Keratinocyte (primary cell): ENCODE data around the gene RPS2. TPM values are rescaled to one million over a fixed set of nuclear protein-coding genes. Genes with fewer than 3 reads are reported as not detected.

Experiments
- DNase-seq: peaks from one replicate; pipeline ENCODE4 v3.0.0-alpha.2; 2011; ENCODE audit warnings: low read depth, missing footprints, low spot score
- FAIRE-seq: peaks from 2 replicates; lab custom pipeline; 2011; peaks lifted over from hg19 to GRCh38; lab: Jason Lieb, UNC
- H2AFZ ChIP-seq: 2 replicates; pipeline ENCODE4 v1.6.0; 2012; ENCODE audit warnings: low read length, control low read depth, inconsistent platforms; ENCODE audit not compliant: control insufficient read depth
- H3K27ac ChIP-seq: 2 replicates; pipeline ENCODE4 v1.5.1; 2011; ENCODE audit warnings: low read length; ENCODE audit not compliant: control insufficient read depth, insufficient read depth
- H3K27me3 ChIP-seq: 3 replicates; pipeline ENCODE4 v1.6.0; 2011; ENCODE audit warnings: low read length; ENCODE audit not compliant: control insufficient read depth, insufficient read depth; ENCODE audit errors: extremely low read depth
- H3K36me3 ChIP-seq, 2 experiments: 2 replicates in 1 of 2; 3 replicates in 1 of 2; pipeline ENCODE4 v1.5.1; 2011; ENCODE audit warnings: low read length in 2 of 2, mild to moderate bottlenecking in 1 of 2; ENCODE audit not compliant: control insufficient read depth in 2 of 2, insufficient read depth in 2 of 2; ENCODE audit errors: extremely low read depth in 1 of 2
- H3K4me1 ChIP-seq: 3 replicates; pipeline ENCODE4 v1.5.1; 2011; ENCODE audit warnings: low read length; ENCODE audit not compliant: control insufficient read depth, insufficient read depth; ENCODE audit errors: extremely low read depth
- H3K4me2 ChIP-seq: 3 replicates; pipeline ENCODE4 v1.6.0; 2011; ENCODE audit warnings: low read depth, low read length; ENCODE audit not compliant: control insufficient read depth, insufficient read depth; ENCODE audit errors: extremely low read depth
- H3K4me3 ChIP-seq, 3 experiments: fragments of 200-600 bp in 1 of 3; sonication (generic) in 1 of 3; 2 replicates in 2 of 3; 3 replicates in 1 of 3; pipeline ENCODE4 v1.5.1; 2011 to 2016; ENCODE audit warnings: low read length in 3 of 3, mild to moderate bottlenecking in 3 of 3, control low read depth in 2 of 3, inconsistent platforms in 1 of 3, low read depth in 1 of 3, mixed read lengths in 1 of 3, mixed run types in 1 of 3, moderate library complexity in 1 of 3; ENCODE audit not compliant: control insufficient read depth in 2 of 3, insufficient read depth in 2 of 3; ENCODE audit errors: extremely low read depth in 1 of 3
- H3K79me2 ChIP-seq: 2 replicates; pipeline ENCODE4 v1.6.0; 2012; ENCODE audit warnings: low read length; ENCODE audit not compliant: control insufficient read depth, insufficient read depth
- H3K9ac ChIP-seq: 3 replicates; pipeline ENCODE4 v1.6.0; 2011; ENCODE audit warnings: low read length; ENCODE audit not compliant: control insufficient read depth, insufficient read depth; ENCODE audit errors: extremely low read depth
- H3K9me1 ChIP-seq: 3 replicates; pipeline ENCODE4 v1.6.0; 2011; ENCODE audit warnings: low read length; ENCODE audit not compliant: control insufficient read depth, insufficient read depth; ENCODE audit errors: extremely low read depth
- H3K9me3 ChIP-seq: 2 replicates; pipeline ENCODE4 v1.5.1; 2012; ENCODE audit warnings: low read depth, low read length; ENCODE audit not compliant: control insufficient read depth
- H4K20me1 ChIP-seq: 3 replicates; pipeline ENCODE4 v1.6.0; 2011; ENCODE audit warnings: low read length; ENCODE audit not compliant: control insufficient read depth, insufficient read depth; ENCODE audit errors: extremely low read depth
- EZH2 ChIP-seq: IDR thresholded peaks from one replicate; pipeline ENCODE4 v1.6.1; 2012; ENCODE audit warnings: inconsistent platforms, mild to moderate bottlenecking, low read length, moderate library complexity
- dilution Hi-C: fragments of 300-500 bp; cut with MboI; formaldehyde crosslinking; loops from one replicate; pipeline ENCODE4 v1.7.0; 2020; ENCODE audit warnings: low sequenced_read_pairs; ENCODE audit not compliant: extremely low pct_ligation_motif_present
- polyA plus RNA-seq, 5 experiments: library from polyadenylated mRNA; depleted of rRNA in 3 of 5; stranded (reverse) in 3 of 5; stranded (forward) in 1 of 5; unstranded in 1 of 5; fragments of >200 nt; gene quantifications; 1 replicate in 1 of 5; 2 replicates in 3 of 5; 3 replicates in 1 of 5; pipeline versions ENCODE4 v1.2.1 to v1.2.3, GENCODE V29; 2011 to 2012; ENCODE audit warnings: missing spikeins in 2 of 5, low read depth in 1 of 5, low replicate concordance in 1 of 5
- TF ChIP-seq, protein P1 (sequence below), 3 experiments: IDR thresholded peaks in 1 of 3; conservative IDR thresholded peaks in 1 of 3; optimal IDR thresholded peaks in 1 of 3; 2 replicates in 2 of 3; 3 replicates in 1 of 3; pipeline versions ENCODE3 to v1.5.1; 2011; ENCODE audit warnings: low read length in 3 of 3, mild to moderate bottlenecking in 3 of 3, moderate library complexity in 2 of 3, control low read depth in 1 of 3, inconsistent platforms in 1 of 3; ENCODE audit not compliant: insufficient read depth in 2 of 3; ENCODE audit errors: extremely low read depth in 1 of 3

The RPS2 gene
- polyA plus RNA-seq, 1 donor (not counting 4 experiments of a cell fraction or from before 2014, with no cell fraction given) = 3,573 TPM

DNA sequence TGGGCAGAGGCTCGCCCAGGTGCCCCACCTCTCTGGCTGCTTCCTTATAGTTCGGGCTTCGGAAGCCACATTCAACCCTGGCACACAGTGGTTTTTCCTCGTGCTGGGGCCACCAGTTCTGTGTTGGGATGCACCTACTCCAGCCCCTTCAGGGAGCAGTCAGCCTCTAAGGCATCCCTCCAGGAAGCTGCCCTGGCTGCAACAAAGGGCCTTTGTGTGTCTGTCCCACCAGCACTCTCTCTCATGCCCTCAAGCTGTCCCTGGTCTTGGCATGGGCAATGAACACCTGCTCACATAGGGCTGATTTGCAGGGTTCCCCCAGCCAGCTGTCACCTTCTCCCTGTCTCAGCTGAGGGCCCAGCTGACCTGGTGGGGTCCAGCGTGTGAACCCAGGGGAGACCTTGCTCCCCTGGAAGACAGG lies 17.4 kb upstream of the RPS2 start:
- H4K20me1 ChIP-seq = no peaks in the 10 kb centered on the region
- no peak overlapping the region for H3K4me3 ChIP-seq
- peaks cover 38% of the 10 kb centered on the region for H3K4me1 ChIP-seq
- no peak for FAIRE-seq
- dilution Hi-C loops = no loop called here
- peaks cover 2% of the 10 kb centered on the region for H3K9me1 ChIP-seq
- H3K9ac ChIP-seq = no peak overlapping the region
- H2AFZ ChIP-seq = no peak overlapping the region
- no peak overlapping the region for H3K27ac ChIP-seq
- H3K79me2 ChIP-seq = peaks cover 2% of the 10 kb centered on the region
- peaks cover 9 to 27% of the 10 kb centered on the region in 2 experiments for H3K36me3 ChIP-seq
- H3K4me2 ChIP-seq = no peak overlapping the region
- H3K9me3 ChIP-seq = no peaks in the 10 kb centered on the region
- no peak for DNase-seq
- no peak for TF ChIP-seq EZH2
- TF ChIP-seq, protein P1, sequence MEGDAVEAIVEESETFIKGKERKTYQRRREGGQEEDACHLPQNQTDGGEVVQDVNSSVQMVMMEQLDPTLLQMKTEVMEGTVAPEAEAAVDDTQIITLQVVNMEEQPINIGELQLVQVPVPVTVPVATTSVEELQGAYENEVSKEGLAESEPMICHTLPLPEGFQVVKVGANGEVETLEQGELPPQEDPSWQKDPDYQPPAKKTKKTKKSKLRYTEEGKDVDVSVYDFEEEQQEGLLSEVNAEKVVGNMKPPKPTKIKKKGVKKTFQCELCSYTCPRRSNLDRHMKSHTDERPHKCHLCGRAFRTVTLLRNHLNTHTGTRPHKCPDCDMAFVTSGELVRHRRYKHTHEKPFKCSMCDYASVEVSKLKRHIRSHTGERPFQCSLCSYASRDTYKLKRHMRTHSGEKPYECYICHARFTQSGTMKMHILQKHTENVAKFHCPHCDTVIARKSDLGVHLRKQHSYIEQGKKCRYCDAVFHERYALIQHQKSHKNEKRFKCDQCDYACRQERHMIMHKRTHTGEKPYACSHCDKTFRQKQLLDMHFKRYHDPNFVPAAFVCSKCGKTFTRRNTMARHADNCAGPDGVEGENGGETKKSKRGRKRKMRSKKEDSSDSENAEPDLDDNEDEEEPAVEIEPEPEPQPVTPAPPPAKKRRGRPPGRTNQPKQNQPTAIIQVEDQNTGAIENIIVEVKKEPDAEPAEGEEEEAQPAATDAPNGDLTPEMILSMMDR (optimal IDR thresholded peaks at IDR 0.05 in 1 of 3, IDR thresholded peaks at IDR 0.05 in 1 of 3, conservative IDR thresholded peaks at IDR 0.05 in 1 of 3; ENCODE audit: extremely low read depth in 1 of 3, insufficient read depth in 2 of 3, low read length in 3 of 3) = no peak
- peaks cover 34% of the 10 kb centered on the region for H3K27me3 ChIP-seq

DNA sequence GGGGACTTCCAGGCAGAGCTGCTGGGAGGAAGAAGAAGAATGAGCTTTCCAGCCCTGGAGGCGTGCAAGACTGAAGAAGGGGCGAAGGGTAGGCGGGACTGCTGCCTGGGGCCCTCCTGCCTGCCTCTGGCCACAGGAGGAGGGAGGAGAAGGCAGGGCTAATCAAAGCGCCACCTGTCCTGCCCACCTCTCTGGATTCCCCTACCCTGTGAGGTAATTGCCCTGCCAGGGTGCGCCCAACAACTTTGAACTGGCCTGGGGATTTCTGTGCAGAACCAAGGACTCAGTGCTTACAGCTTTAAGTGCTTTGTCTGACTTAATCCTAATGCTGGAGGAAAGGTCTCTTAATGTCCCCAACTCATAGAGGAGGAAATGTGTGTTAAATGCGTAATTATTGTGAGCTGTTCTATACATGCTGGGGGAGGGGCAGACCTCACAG lies 16.8 kb upstream of the RPS2 start, which contains the start of gene NOXO1:
NOXO1 (minus strand) TSS at position 72 of the 439 bp plus-strand sequence. CDS start 290 bp downstream, outside the sequence.
- Histone ChIP-seq H3K4me1 (peaks cover 38% of the 10 kb centered on the region), H3K9me3 (no peaks in the 10 kb centered on the region), H3K36me3 (peaks cover 12 to 25% of the 10 kb centered on the region in 2 experiments), H3K9ac (no peak within 1 kb of the TSS), H3K9me1 (peaks cover 2% of the 10 kb centered on the region), H3K27me3 (peaks cover 34% of the 10 kb centered on the region), H4K20me1 (no peaks in the 10 kb centered on the region), H3K27ac (no peak within 1 kb of the TSS), H3K4me3 (no peak within 1 kb of the TSS), H3K79me2 (peaks cover 2% of the 10 kb centered on the region), H2AFZ (no peak within 1 kb of the TSS), H3K4me2 (peak within 1 kb of the TSS; percentile 61)
- dilution Hi-C loops = no loop called here
- no peak for TF ChIP-seq EZH2
- TF ChIP-seq, protein P1 (optimal IDR thresholded peaks at IDR 0.05 in 1 of 3, IDR thresholded peaks at IDR 0.05 in 1 of 3, conservative IDR thresholded peaks at IDR 0.05 in 1 of 3; ENCODE audit: extremely low read depth in 1 of 3, insufficient read depth in 2 of 3, low read length in 3 of 3) = peak in 1 of 3 experiments; percentile 8
- FAIRE-seq (peak; percentile 51), DNase-seq (no peak)
